Kidney (tissue), 14 donors: ENCODE measurements around the gene ZC3H12A. TPM values are rescaled to one million over a fixed set of nuclear protein-coding genes. Genes with fewer than 3 reads are reported as not detected.

Experiments used
- DNase-seq, 5 donors: peaks; one replicate each; pipeline ENCODE4 v3.0.0-alpha.2; 2013 to 2020
- FAIRE-seq: peaks from 2 replicates; lab custom pipeline; 2012; peaks lifted over from hg19 to GRCh38; lab: Jason Lieb, UNC
- H3K27ac ChIP-seq, 2 donors: one replicate each; pipeline ENCODE4 v1.7.0; 2013; ENCODE audit warnings: low read depth in 2 of 2, low read length in 2 of 2, inconsistent platforms in 1 of 2
- H3K27me3 ChIP-seq: one replicate; pipeline ENCODE4 v1.7.1; 2013; ENCODE audit warnings: low read length, inconsistent platforms; ENCODE audit not compliant: control insufficient read depth, insufficient read depth
- H3K36me3 ChIP-seq, 3 donors: one replicate each; pipeline versions ENCODE4 v1.7.0 to v1.7.1; 2013; ENCODE audit warnings: low read length in 3 of 3, control low read depth in 1 of 3, inconsistent platforms in 1 of 3; ENCODE audit not compliant: insufficient read depth in 3 of 3, control insufficient read depth in 2 of 3
- H3K4me1 ChIP-seq, 3 donors: one replicate each; pipeline versions ENCODE4 v1.7.0 to v1.7.1; 2013; ENCODE audit warnings: low read length in 3 of 3, inconsistent platforms in 1 of 3, low read depth in 1 of 3; ENCODE audit not compliant: control insufficient read depth in 2 of 3, insufficient read depth in 2 of 3
- H3K4me3 ChIP-seq, 3 donors: one replicate each; pipeline versions ENCODE4 v1.7.0 to v1.8.1; 2013; ENCODE audit warnings: low read length in 3 of 3, control low read depth in 1 of 3, inconsistent platforms in 1 of 3
- H3K9ac ChIP-seq, 3 donors: one replicate each; pipeline versions ENCODE4 v1.7.0 to v1.7.1; 2013; ENCODE audit warnings: low read length in 3 of 3, control low read depth in 1 of 3, inconsistent platforms in 1 of 3
- H3K9me3 ChIP-seq, 3 donors: one replicate each; pipeline versions ENCODE4 v1.7.0 to v1.7.1; 2013; ENCODE audit warnings: low read length in 3 of 3, control low read depth in 1 of 3, inconsistent platforms in 1 of 3; ENCODE audit not compliant: control insufficient read depth in 2 of 3, insufficient read depth in 1 of 3
- CTCF ChIP-seq: IDR thresholded peaks from 3 replicates; pipeline ENCODE4 v1.5.1; 2012; ENCODE audit warnings: mild to moderate bottlenecking, moderate library complexity, borderline replicate concordance; ENCODE audit not compliant: insufficient read depth; ENCODE audit errors: extremely low read depth
- intact Hi-C: fragments of 100-400 bp; cut with DNase I; formaldehyde crosslinking; loops from one replicate; pipeline ENCODE4 v1.11.1; 2022
- polyA plus RNA-seq: library from polyadenylated mRNA; stranded (reverse); fragments of 350-450 nt; fragmentation: Illumina TruSeq; extraction: RNeasy Lipid Tissue Mini Kit (QIAGEN cat#74804); gene quantifications from one replicate; pipeline ENCODE4 v1.2.3, GENCODE V29; 2014; ENCODE audit warnings: low read depth, low replicate concordance; ENCODE audit not compliant: insufficient read depth
- total RNA-seq: library from RNA; stranded (reverse); fragmentation: NEBNext Ultra II Directional; extraction: Animal tissue kit (Norgen Biotek cat#: 25700); gene quantifications from one replicate; pipeline ENCODE4 v1.2.1, GENCODE V29; 2021
- donor health status: control.
- donor health status: control.
- donor health status: control.
- donor health status: control.
- donor health status: control.
- donor health status: DM: yes; HTN: yes; CAD: no.
- donor health status: Normal renal cell carcinoma (clear cell type).

Gene ZC3H12A
- total and polyA plus RNA-seq, 2 donors from 2014 or later: 3.8 to 21.1 TPM

- no peaks in the 10 kb centered on the region for H3K9me3 ChIP-seq
- no peak for TF ChIP-seq CTCF
- FAIRE-seq (no peak), DNase-seq (no peak)
- no peaks in the 10 kb centered on the region for H3K4me1 ChIP-seq
- H3K27me3 ChIP-seq: no peaks in the 10 kb centered on the region
- peaks cover 5 to 12% (median 11%) of the 10 kb centered on the region in 3 donors for H3K36me3 ChIP-seq
- intact Hi-C loops: no loop called here
- H3K4me3 ChIP-seq: no peak overlapping the region
- no peak overlapping the region for H3K27ac ChIP-seq
- H3K9ac ChIP-seq: no peak overlapping the region
Observed at GRCh38 chr1:37506740-37507139, 32.4 kb downstream of the ZC3H12A start.

- H3K27ac ChIP-seq: no peak overlapping the region
- TF ChIP-seq CTCF: no peak
- peaks cover 0 to 7% (median 7%) of the 10 kb centered on the region in 3 donors for H3K4me1 ChIP-seq
- peak in 1 of 5 donors; percentile 9 for DNase-seq
- intact Hi-C loops: no loop called here
- FAIRE-seq: no peak
- H3K9ac ChIP-seq: no peak overlapping the region
- H3K4me3 ChIP-seq: no peak overlapping the region
- no peaks in the 10 kb centered on the region for H3K9me3 ChIP-seq
- H3K27me3 ChIP-seq: no peaks in the 10 kb centered on the region
- H3K36me3 ChIP-seq: peaks cover 5 to 11% (median 8%) of the 10 kb centered on the region in 3 donors
Observed at GRCh38 chr1:37509181-37509580, 34.8 kb downstream of the ZC3H12A start.

- intact Hi-C loops: no loop called here
- Histone ChIP-seq H3K27me3 (no peaks in the 10 kb centered on the region), H3K36me3 (peaks cover 4 to 10% (median 4%) of the 10 kb centered on the region in 3 donors), H3K4me3 (peak overlapping the region; percentile 69 to 86 (median 79)), H3K9ac (peak overlapping the region; percentile 45 to 69 (median 51)), H3K27ac (peak overlapping the region in 1 of 2 donors; percentile 63), H3K4me1 (peaks cover 0 to 11% (median 7%) of the 10 kb centered on the region in 3 donors), H3K9me3 (no peaks in the 10 kb centered on the region)
- FAIRE-seq (no peak), DNase-seq (peak in 4 of 5 donors; percentile 70 to 85 (median 76))
- TF ChIP-seq CTCF: no peak
Observed at GRCh38 chr1:37513795-37514349, 39.5 kb downstream of the ZC3H12A start.
